ENCODE results near the gene GSTK1.

The GSTK1 gene

DNA sequence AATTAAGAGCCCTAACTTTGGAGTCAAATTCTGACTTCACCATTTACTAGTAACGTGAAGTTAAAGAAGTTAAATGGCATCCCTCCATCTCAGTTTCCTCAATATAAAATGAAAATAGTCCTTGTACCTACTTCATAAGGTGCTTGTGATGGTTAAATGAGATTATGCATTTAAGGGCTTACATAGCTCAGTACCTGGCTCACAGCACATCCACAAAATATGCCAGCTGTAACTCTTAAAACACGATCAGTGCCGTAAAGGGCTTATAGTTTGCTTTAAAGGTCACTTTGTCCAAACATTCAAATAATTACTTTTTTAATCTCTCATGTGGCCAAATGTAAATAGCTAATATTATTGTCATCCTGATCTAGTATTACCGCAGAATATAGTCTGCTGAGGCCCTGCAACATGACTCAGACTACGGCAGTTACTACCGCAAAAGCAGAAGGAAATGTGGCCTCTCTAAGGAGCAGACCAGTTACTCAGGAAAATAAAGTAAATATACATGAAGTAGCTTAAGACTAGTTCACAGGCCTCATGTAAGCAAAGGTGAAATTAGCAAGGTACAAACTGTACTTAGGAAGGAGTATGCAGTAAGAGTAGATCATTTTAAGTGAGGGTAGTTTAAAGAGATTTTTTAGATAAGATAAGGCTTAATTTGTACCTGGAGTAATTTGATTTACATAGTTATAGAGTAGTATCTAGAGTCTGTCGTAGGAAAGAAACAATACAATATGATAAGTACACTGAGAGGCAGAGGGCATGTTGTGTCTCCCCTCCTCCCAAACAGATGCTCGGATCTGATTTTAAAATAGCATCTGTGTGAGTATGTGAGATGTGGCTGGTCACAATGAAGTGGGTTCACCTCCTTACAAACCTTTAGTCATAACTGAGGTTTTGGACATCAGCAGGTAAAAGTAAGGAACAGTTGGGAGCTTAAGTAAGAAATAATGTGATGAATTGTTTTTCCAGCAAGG lies 38.0 kb downstream of the GSTK1 start:
- DNase-seq = no peak

- DNase-seq = no peak
Measured at GRCh38 chr7:143303733-143304132, 40.5 kb downstream of the GSTK1 start.

DNA sequence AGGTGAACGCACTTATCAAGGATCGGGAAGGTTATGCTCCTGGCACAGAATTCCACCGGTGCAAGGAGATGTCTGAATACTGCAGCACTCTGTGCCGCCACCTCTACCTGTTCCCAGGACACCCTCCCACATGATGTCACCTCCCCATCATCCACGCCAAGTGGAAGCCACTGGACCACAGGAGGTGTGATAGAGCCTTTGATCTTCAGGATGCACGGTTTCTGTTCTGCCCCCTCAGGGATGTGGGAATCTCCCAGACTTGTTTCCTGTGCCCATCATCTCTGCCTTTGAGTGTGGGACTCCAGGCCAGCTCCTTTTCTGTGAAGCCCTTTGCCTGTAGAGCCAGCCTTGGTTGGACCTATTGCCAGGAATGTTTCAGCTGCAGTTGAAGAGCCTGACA lies 41.7 kb downstream of the GSTK1 start:
- DNase-seq = no peak

- DNase-seq = no peak
Measured at GRCh38 chr7:143305423-143306070, 42.3 kb downstream of the GSTK1 start.

- DNase-seq = no peak
Measured at GRCh38 chr7:143308632-143309031, 45.4 kb downstream of the GSTK1 start.

- DNase-seq = no peak
Measured at GRCh38 chr7:143314127-143314526, 50.9 kb downstream of the GSTK1 start.

GRCh38 chr7:143315776-143316175 lies 52.5 kb downstream of the GSTK1 start, which contains the start of gene CLCN1:
Gene CLCN1 (plus strand): TSS chr7:143316111. CDS start chr7:143316213, 102 bp downstream.
- no peak for DNase-seq

DNA sequence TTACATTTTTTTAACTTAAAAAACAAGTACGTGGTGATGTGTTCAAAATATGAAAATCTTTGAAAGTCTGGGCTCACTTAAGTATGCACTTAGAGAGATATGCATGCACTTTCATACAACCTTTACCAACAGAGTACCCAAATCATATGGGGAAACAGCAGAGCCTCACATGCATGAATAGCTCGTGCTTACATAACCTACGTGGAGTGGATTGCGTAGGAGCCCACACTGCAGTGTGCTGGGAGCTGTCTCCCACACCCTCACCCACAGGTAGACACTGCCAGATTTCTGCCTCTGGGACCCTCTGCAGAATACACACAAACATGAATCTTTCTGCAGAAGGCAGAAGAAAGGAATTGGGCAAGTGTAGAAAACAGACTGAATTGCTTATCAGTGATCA lies 53.3 kb downstream of the GSTK1 start:
- no peak for DNase-seq

- no peak for DNase-seq
Measured at GRCh38 chr7:143318661-143319060, 55.4 kb downstream of the GSTK1 start.
